ENCODE measurements around the gene ABCC4.

The ABCC4 gene

GRCh38 chr13:95030821-95031343 lies 270.4 kb downstream of the ABCC4 start:
- no peak for DNase-seq

GRCh38 chr13:95027638-95028037 lies 273.6 kb downstream of the ABCC4 start:
- DNase-seq, result no peak

GRCh38 chr13:95025116-95025515 lies 276.1 kb downstream of the ABCC4 start:
- no peak for DNase-seq

GRCh38 chr13:95023405-95023804 lies 277.8 kb downstream of the ABCC4 start:
- no peak for DNase-seq

GRCh38 chr13:95020298-95020987 lies 280.8 kb downstream of the ABCC4 start:
- no peak for DNase-seq

- DNase-seq, result no peak
Measured at GRCh38 chr13:95019886-95020285, 281.4 kb downstream of the ABCC4 start.

GRCh38 chr13:95007322-95007721 lies 293.9 kb downstream of the ABCC4 start:
- no peak for DNase-seq

GRCh38 chr13:95005300-95005699 lies 296.0 kb downstream of the ABCC4 start:
- no peak for DNase-seq

- no peak for DNase-seq
Measured at GRCh38 chr13:95003019-95003813, 298.0 kb downstream of the ABCC4 start.

- no peak for DNase-seq
Measured at GRCh38 chr13:95002126-95002525, 299.1 kb downstream of the ABCC4 start.

GRCh38 chr13:94999871-95000270 lies 301.4 kb downstream of the ABCC4 start:
- DNase-seq, result no peak

- DNase-seq, result no peak
Measured at GRCh38 chr13:94997126-94997525, 304.1 kb downstream of the ABCC4 start.

GRCh38 chr13:94996445-94996844 lies 304.8 kb downstream of the ABCC4 start:
- DNase-seq, result no peak

GRCh38 chr13:94994506-94994905 lies 306.7 kb downstream of the ABCC4 start:
- no peak for DNase-seq

GRCh38 chr13:94993616-94994015 lies 307.6 kb downstream of the ABCC4 start:
- no peak for DNase-seq

GRCh38 chr13:94992036-94992960 lies 309.0 kb downstream of the ABCC4 start:
- DNase-seq, result no peak

- no peak for DNase-seq
Measured at GRCh38 chr13:94988654-94989053, 312.6 kb downstream of the ABCC4 start.

GRCh38 chr13:94987869-94988268 lies 313.4 kb downstream of the ABCC4 start:
- DNase-seq, result no peak

GRCh38 chr13:94987081-94987480 lies 314.2 kb downstream of the ABCC4 start:
- no peak for DNase-seq

GRCh38 chr13:94984958-94985357 lies 316.3 kb downstream of the ABCC4 start:
- DNase-seq, result no peak

GRCh38 chr13:94978516-94978915 lies 322.7 kb downstream of the ABCC4 start:
- DNase-seq, result no peak

- DNase-seq, result no peak
Measured at GRCh38 chr13:94974015-94974951, 327.0 kb downstream of the ABCC4 start.
